H9 (cell line): ENCODE results near the gene ADGRF5. TPM values are rescaled to one million over a fixed set of nuclear protein-coding genes. Genes with fewer than 3 reads are reported as not detected.

Source experiments
- DNase-seq: peaks from one replicate; pipeline ENCODE4 v3.0.0-alpha.2; 2017
- H2AFZ ChIP-seq: one replicate; pipeline ENCODE4 v1.6.1; 2013; ENCODE audit warnings: mild to moderate bottlenecking, low read length, control low read depth, moderate library complexity
- H2AK5ac ChIP-seq: 2 replicates; pipeline ENCODE4 v1.6.1; 2013; ENCODE audit warnings: low read length, control low read depth, mixed read lengths; ENCODE audit not compliant: insufficient read length
- H2BK120ac ChIP-seq: one replicate; pipeline ENCODE4 v1.6.1; 2013; ENCODE audit warnings: low read depth, mild to moderate bottlenecking, low read length, control low read depth, inconsistent platforms; ENCODE audit not compliant: poor library complexity, severe bottlenecking
- H2BK12ac ChIP-seq: 2 replicates; pipeline ENCODE4 v1.6.1; 2013; ENCODE audit warnings: low read length, control low read depth, mixed read lengths, low read depth; ENCODE audit not compliant: insufficient read length
- H2BK15ac ChIP-seq: 2 replicates; pipeline ENCODE4 v1.6.1; 2013; ENCODE audit warnings: low read depth, low read length, control low read depth
- H2BK20ac ChIP-seq: one replicate; pipeline ENCODE4 v1.6.1; 2013; ENCODE audit warnings: low read depth, mild to moderate bottlenecking, low read length, control low read depth, inconsistent platforms; ENCODE audit not compliant: poor library complexity, severe bottlenecking
- H2BK5ac ChIP-seq: 2 replicates; pipeline ENCODE4 v1.6.1; 2013; ENCODE audit warnings: low read length, control low read depth, mixed read lengths; ENCODE audit not compliant: insufficient read length
- H3K14ac ChIP-seq: 2 replicates; pipeline ENCODE4 v1.6.1; 2013; ENCODE audit warnings: low read length, control low read depth; ENCODE audit not compliant: insufficient read depth
- H3K18ac ChIP-seq: 2 replicates; pipeline ENCODE4 v1.6.1; 2013; ENCODE audit warnings: low read depth, mild to moderate bottlenecking, mixed read lengths, low read length, control low read depth; ENCODE audit not compliant: insufficient read length
- H3K23ac ChIP-seq: 2 replicates; pipeline ENCODE4 v1.6.1; 2013; ENCODE audit warnings: low read length, control low read depth, mixed read lengths, low read depth; ENCODE audit not compliant: insufficient read length
- H3K23me2 ChIP-seq: 2 replicates; pipeline ENCODE4 v1.6.1; 2013; ENCODE audit warnings: low read depth, mild to moderate bottlenecking, mixed read lengths, low read length, control low read depth; ENCODE audit not compliant: insufficient read length, poor library complexity, severe bottlenecking
- H3K27ac ChIP-seq: 2 replicates; pipeline ENCODE4 v1.5.1; 2013; ENCODE audit warnings: low read length, control low read depth, mixed read lengths, low read depth; ENCODE audit not compliant: insufficient read length
- H3K27me3 ChIP-seq: 2 replicates; pipeline ENCODE4 v1.6.1; 2013; ENCODE audit warnings: low read length, control low read depth, inconsistent platforms; ENCODE audit not compliant: insufficient read depth
- H3K4ac ChIP-seq: 2 replicates; pipeline ENCODE4 v1.6.1; 2013; ENCODE audit warnings: low read depth, mild to moderate bottlenecking, control low read depth, inconsistent platforms, low read length, moderate library complexity
- H3K4me1 ChIP-seq: 2 replicates; pipeline ENCODE4 v1.6.1; 2013; ENCODE audit warnings: low read length, control low read depth, inconsistent platforms; ENCODE audit not compliant: insufficient read depth
- H3K4me2 ChIP-seq: 2 replicates; pipeline ENCODE4 v1.6.1; 2013; ENCODE audit warnings: low read length, control low read depth, mixed read lengths; ENCODE audit not compliant: insufficient read length, insufficient read depth
- H3K56ac ChIP-seq: 2 replicates; pipeline ENCODE4 v1.6.1; 2013; ENCODE audit warnings: low read depth, mild to moderate bottlenecking, mixed read lengths, low read length, control low read depth; ENCODE audit not compliant: insufficient read length
- H3K79me1 ChIP-seq: 2 replicates; pipeline ENCODE4 v1.6.1; 2013; ENCODE audit warnings: low read depth, mild to moderate bottlenecking, moderate library complexity, low read length, control low read depth, inconsistent platforms; ENCODE audit not compliant: insufficient read depth, poor library complexity, severe bottlenecking
- H3K79me2 ChIP-seq: 2 replicates; pipeline ENCODE4 v1.6.1; 2013; ENCODE audit warnings: low read length, control low read depth, inconsistent platforms; ENCODE audit not compliant: insufficient read depth
- H3K9ac ChIP-seq: 2 replicates; pipeline ENCODE4 v1.6.1; 2013; ENCODE audit warnings: low read length, control low read depth, mixed read lengths; ENCODE audit not compliant: insufficient read length; ENCODE audit errors: extremely low read depth
- H3K9me3 ChIP-seq: one replicate; pipeline ENCODE4 v1.6.1; 2013; ENCODE audit warnings: low read depth, low read length, inconsistent platforms; ENCODE audit not compliant: control insufficient read depth
- H3T11ph ChIP-seq: one replicate; pipeline ENCODE4 v1.6.1; 2013; ENCODE audit warnings: mild to moderate bottlenecking, low read length, control low read depth, inconsistent platforms
- H4K20me1 ChIP-seq: one replicate; pipeline ENCODE4 v1.6.1; 2013; ENCODE audit not compliant: control insufficient read depth, insufficient read length, insufficient read depth
- H4K5ac ChIP-seq: 2 replicates; pipeline ENCODE4 v1.6.1; 2013; ENCODE audit warnings: low read depth, mild to moderate bottlenecking, mixed read lengths, low read length, control low read depth; ENCODE audit not compliant: insufficient read length
- H4K8ac ChIP-seq: replicated peaks from 2 replicates; pipeline ENCODE4 v1.6.1; 2013; ENCODE audit warnings: low read length, control low read depth, mixed read lengths, low read depth; ENCODE audit not compliant: insufficient read length
- H4K91ac ChIP-seq: 2 replicates; pipeline ENCODE4 v1.6.1; 2013; ENCODE audit warnings: low read depth, mild to moderate bottlenecking, moderate library complexity, mixed read lengths, low read length, control low read depth; ENCODE audit not compliant: insufficient read length
- H3K27ac Mint-ChIP-seq, 3 experiments: 2 replicates in 2 of 3; 3 replicates in 1 of 3; pipeline ENCODE4 v1.8.0; 2020 to 2021; ENCODE audit warnings: mixed read lengths in 3 of 3, mild to moderate bottlenecking in 1 of 3, moderate library complexity in 1 of 3
- H3K27me3 Mint-ChIP-seq: 2 replicates; pipeline ENCODE4 v1.8.0; 2021; ENCODE audit warnings: low read depth, mild to moderate bottlenecking, moderate library complexity, mixed read lengths
- H3K36me3 Mint-ChIP-seq, 3 experiments: 2 replicates in 2 of 3; 3 replicates in 1 of 3; pipeline ENCODE4 v1.8.0; 2020 to 2021; ENCODE audit warnings: low read depth in 3 of 3, mixed read lengths in 3 of 3; ENCODE audit not compliant: insufficient read depth in 1 of 3
- H3K4me1 Mint-ChIP-seq, 2 experiments: 2 replicates each; pipeline ENCODE4 v1.8.0; 2020; ENCODE audit warnings: mixed read lengths in 2 of 2
- H3K4me3 Mint-ChIP-seq, 2 experiments: 2 replicates in 1 of 2; 3 replicates in 1 of 2; pipeline ENCODE4 v1.8.0; 2020 to 2021; ENCODE audit warnings: mild to moderate bottlenecking in 2 of 2, mixed read lengths in 2 of 2, moderate library complexity in 1 of 2
- H3K9me3 Mint-ChIP-seq, 2 experiments: 2 replicates in 1 of 2; 3 replicates in 1 of 2; pipeline ENCODE4 v1.8.0; 2020; ENCODE audit warnings: mild to moderate bottlenecking in 2 of 2, mixed read lengths in 2 of 2, moderate library complexity in 1 of 2
- CTCF ChIP-seq: fragments of 200-600 bp; sonication (generic); conservative IDR thresholded peaks from 3 replicates; pipeline ENCODE4 v1.8.0; 2021; ENCODE audit warnings: antibody characterized with exemption, mild to moderate bottlenecking
- WGBS: extraction: QIAGEN DNeasy Blood & Tissue Kit; methylation state at CpG from one replicate; pipeline ENCODE4 v1.1.7; 2013; ENCODE audit warnings: missing lambda C conversion rate, low lambda C conversion rate, mixed read lengths; ENCODE audit not compliant: insufficient read length; ENCODE audit errors: extremely low coverage; 5-methylcytosine and 5-hydroxymethylcytosine counted together
- total RNA-seq: library from RNA; stranded (reverse); gene quantifications from 2 replicates; pipeline ENCODE4 v1.2.1, GENCODE V29; 2021

Gene ADGRF5
- total RNA-seq, 1 experiment from 2014 or later, result not detected

- Histone ChIP-seq H3K27me3 (no peaks in the 10 kb centered on the region), H3K23ac (no peak overlapping the region), H2AFZ (no peak overlapping the region), H3K79me1 (no peaks in the 10 kb centered on the region), H3K14ac (no peak overlapping the region), H3K9me3 (no peaks in the 10 kb centered on the region), H3T11ph (no peak overlapping the region), H4K5ac (no peak overlapping the region), H3K9ac (no peak overlapping the region), H2BK12ac (no peak overlapping the region), H3K79me2 (no peaks in the 10 kb centered on the region), H2BK15ac (no peak overlapping the region), H3K23me2 (no peaks in the 10 kb centered on the region), H3K18ac (no peak overlapping the region), H2BK20ac (no peak overlapping the region), H3K4ac (no peak overlapping the region), H2BK5ac (no peak overlapping the region), H4K8ac (no peak overlapping the region), H3K56ac (no peak overlapping the region), H2BK120ac (no peak overlapping the region), H3K27ac (no peak overlapping the region), H3K4me2 (no peak overlapping the region), H4K91ac (no peak overlapping the region), H3K4me1 (no peaks in the 10 kb centered on the region; the same call in 1 of the 2 replicates), H4K20me1 (no peaks in the 10 kb centered on the region), H2AK5ac (no peak overlapping the region)
- Mint-ChIP-seq H3K27ac (no peak overlapping the region), H3K4me1 (no peaks in the 10 kb centered on the region), H3K27me3 (no peaks in the 10 kb centered on the region), H3K9me3 (no peaks in the 10 kb centered on the region), H3K36me3 (no peaks in the 10 kb centered on the region), H3K4me3 (no peak overlapping the region)
- no peak for TF ChIP-seq CTCF
- WGBS, result no CpG with 5 or more reads among the region's 5 CpGs
- no peak for DNase-seq
Observed at GRCh38 chr6:46963626-46964025, 41.9 kb upstream of the ADGRF5 start.
